Hematopoietic multipotent progenitor cell (in vitro differentiated cells): ENCODE measurements around the gene GOLGA8K. TPM values are rescaled to one million over a fixed set of nuclear protein-coding genes. Genes with fewer than 3 reads are reported as not detected.
"Not testable (repeated sequence)": the region's sequence is repeated elsewhere in the genome, so short reads cannot be mapped to it uniquely, and the experiment has no call there.

Experiments used
- DNase-seq, 3 donors: peaks; one replicate each; pipeline ENCODE4 v3.0.0-alpha.2; 2011 to 2015; ENCODE audit warnings: low read depth in 2 of 3, low spot score in 2 of 3
- total RNA-seq: library from RNA; depleted of rRNA; stranded (reverse); fragments of >200 nt; gene quantifications from one replicate; pipeline ENCODE4 v1.2.3, GENCODE V29; 2012

The GOLGA8K gene, protein sequence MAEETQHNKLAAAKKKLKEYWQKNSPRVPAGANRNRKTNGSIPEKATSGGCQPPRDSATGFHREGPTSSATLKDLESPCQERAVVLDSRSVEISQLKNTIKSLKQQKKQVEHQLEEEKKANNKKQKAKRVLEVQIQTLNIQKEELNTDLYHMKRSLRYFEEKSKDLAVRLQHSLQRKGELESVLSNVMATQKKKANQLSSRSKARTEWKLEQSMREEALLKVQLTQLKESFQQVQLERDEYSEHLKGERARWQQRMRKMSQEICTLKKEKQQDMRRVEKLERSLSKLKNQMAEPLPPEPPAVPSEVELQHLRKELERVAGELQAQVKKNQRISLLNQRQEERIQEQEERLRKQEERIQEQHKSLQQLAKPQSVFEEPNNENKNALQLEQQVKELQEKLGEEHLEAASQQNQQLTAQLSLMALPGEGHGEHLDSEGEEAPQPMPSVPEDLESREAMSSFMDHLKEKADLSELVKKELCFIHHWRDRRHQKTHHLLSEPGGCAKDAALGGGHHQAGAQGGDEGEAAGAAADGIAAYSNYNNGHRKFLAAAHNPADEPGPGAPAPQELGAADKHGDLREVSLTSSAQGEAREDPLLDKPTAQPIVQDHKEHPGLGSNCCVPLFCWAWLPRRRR
- 1.9 TPM for total RNA-seq

DNA sequence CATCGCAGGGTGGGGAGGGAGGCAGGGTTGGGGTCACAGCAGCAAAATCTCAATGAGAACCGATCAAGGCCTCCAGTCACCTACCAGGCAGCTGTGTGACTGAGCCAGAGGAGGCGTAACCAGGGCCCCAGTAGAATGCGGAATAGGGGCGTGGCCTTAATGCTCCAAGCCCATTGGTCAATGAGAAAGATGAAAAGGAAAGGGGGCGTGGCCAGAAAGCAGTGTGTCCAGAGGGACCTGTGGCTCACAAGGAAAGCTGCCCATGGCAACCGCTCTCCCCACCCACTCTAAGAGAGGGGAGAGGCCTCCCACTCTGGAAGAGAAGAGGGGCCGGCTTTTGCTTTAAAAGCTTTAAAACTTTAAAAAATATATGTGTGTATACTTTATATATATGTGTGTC is at the start of gene GOLGA8K:
GOLGA8K (minus strand) TSS at position 101 of the 400 bp plus-strand sequence; CDS start at position 3, 98 bp downstream.
- DNase-seq, result not testable (repeated sequence)

DNA sequence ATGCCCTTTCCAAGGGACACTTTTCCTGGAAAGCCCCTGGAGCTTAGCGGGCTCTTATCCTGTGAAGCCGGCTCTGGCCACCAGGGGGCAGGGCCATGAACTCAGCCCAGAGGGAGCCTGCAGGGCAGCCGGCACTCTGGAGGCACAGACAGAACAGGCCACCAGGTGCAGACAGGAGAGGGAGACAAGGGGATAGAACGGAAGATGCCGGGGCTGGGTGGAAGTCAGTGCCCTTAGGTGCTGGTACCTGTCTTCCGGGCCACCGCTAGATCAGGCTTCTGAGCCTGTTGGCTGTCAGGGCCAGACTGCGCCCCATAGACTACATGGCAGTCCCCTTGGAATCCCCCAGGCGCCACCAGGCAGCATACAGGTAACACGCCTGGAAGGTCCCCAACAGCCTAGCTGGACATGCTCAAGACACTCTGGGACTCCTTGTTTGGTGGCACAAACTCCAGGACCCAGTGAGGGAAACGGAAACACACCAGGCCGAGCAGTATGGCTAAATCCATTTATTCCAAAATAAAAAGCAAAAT is 37.4 kb upstream of the GOLGA8K start:
- not testable (repeated sequence) for DNase-seq

DNA sequence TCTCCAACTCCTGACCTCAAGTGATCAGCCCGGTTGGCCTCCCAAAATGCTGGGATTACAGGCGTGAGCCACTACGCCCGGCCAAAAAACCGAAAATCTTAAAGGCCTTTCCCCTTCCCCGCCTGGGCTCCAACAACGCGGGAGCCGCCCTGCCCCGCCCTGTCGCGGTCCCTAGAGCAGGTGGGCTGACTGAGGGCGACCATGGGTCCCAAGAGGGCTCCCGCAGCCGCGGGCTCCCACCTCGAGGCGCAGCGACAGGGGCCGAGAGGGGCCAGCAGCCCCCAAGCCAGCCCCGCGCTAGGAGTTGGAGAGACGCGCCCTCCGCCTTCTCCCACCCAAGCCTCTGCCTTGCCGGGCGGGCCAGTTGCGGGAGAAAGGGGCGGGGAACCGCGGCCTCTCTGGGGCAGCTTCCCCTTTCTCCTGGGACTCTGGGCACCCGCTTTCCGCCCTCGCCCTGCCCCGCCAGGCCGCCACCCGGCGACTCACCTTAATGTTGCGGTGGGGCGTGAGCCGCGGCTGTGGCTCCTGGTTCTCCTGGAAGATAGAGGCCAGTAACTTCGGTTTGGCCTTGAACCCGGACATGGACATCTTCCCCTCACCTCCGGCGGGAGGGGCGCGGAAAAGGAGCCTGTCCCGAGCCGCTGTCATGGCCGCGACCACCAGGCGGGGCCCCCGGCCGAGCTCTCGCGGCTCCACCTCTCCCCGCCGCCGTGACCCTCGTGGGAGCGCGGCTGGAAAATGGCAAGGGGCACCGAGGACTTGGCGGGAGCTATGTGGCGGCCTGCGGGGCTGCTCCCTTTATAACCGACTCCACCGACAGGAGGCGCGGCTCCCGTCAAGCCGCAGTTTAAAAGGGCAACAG is 31.2 kb upstream of the GOLGA8K start:
- DNase-seq, result not testable (repeated sequence)

DNA sequence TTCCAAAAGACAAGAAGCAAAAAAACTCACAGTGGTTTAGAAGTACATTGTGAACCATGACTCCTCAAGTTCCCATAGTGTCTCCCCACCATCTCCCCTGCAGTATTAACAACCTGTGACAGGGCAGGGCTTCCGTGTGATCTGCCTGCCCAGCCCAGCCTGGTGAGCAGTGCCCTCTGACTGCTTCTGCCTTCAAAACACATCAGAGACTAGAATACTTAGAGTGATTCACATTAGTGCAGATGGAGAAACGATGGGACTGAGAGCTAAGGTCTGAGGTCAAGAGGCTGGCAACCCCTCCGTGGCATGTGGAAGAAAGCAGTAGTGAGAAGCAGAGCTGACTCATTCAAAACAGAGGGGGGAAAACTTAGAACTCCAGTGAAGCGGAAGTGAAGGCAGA is 24.5 kb upstream of the GOLGA8K start:
- not testable (repeated sequence) for DNase-seq

DNA sequence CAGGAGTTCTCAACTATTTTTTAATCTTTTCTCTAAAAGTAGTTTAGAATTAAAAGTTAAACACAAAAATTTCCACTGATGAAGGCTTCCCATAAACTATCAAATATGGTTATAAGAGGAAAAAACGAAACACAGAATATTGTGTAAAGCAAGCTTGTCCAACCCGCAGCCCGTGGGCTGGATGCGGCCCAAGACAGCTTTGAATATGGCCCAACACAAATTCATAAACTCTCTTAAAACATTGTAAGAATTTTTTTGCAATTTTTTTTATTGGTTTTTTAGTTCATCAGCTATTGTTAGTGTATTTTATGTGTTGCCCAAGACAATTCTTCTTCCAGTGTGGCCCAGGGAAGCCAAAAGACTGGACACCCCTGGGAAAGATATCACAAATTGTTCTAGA is 23.4 kb upstream of the GOLGA8K start:
- not testable (repeated sequence) for DNase-seq

DNA sequence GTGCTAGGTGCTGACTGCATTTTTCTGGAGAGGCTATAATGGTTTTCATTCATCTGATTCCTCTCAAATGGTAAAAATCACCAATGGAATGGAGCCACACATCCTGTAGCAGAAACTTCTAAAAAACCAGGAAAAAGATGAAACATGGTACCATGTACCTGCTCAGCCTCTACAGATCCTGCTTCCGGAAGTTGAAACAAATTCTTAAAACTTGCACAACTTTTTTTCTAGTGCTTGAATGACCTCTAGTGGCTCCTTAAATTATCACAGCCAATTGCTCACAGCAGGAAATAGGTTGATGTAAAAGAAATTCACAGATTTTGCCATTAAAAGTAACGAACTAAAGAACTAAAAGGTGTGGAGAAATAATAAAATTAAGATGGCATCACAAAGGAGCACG is 4.8 kb upstream of the GOLGA8K start:
- DNase-seq, result not testable (repeated sequence)

DNA sequence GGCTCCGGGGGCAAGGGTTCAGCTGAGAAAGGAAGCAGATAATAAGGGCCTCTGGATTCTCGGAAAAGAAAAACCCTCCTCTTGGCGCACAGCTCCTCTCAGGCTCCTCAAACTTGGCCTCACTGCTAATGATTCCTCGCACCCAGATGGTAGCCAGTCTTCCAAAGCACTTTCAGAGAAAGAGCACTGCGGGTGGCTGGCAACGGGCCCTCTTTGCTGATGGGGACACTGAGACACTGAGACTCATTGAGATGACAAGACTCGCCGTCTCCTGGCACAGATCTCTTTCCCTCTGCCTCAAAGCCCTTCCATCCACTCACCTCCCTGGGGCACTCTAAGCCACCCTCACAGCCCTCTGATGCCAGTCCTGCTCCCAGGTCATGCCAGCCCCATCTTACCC is 6.6 kb downstream of the GOLGA8K start:
- DNase-seq, result not testable (repeated sequence)

DNA sequence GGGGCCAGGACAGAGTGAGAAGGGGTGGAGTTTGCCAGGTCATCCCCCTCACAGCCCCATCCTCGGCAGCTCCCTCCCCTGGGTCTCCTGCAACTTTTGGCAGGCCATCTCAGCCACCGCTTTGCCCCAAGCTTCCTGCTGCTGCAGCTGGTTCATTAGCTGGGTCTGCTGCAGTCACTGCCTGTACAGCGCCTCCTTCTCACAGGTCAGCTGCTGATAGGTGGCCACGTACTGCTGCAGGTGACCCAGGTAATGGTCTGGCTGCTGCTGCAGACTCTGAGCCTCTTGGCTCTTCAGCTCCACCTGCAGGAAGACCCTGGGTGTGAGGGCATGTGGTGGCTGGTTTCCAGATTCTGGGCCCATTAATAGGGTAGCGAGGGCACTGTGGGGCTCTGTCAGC is 8.3 kb downstream of the GOLGA8K start:
- DNase-seq, result not testable (repeated sequence)

DNA sequence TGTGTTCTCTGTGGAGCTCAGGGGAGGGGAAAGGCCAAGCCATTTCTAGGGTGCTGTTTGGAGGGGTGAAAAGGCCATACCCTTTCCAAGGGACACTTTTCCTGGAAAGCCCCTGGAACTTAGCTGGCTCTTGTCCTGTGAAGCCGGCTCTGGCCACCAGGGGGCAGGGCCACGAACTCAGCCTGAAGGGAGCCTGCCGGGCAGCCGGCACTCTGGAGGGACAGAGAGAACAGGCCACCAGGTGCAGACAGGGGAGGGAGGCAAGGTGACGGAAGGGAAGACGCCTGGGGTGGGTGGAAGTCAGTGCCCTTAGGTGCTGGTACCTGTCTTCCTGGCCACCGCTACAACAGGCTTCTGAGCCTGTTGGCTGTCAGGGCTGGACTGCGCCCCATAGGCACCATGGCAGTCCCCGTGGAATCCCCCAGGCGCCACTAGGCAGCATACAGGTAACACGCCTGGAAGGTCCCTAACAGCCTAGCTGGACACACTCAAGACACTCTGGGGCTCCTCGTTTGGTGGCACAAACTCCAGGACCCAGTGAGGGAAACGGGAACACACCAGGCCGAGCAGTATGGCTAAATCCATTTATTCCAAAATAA is 14.9 kb downstream of the GOLGA8K start:
- not testable (repeated sequence) for DNase-seq

DNA sequence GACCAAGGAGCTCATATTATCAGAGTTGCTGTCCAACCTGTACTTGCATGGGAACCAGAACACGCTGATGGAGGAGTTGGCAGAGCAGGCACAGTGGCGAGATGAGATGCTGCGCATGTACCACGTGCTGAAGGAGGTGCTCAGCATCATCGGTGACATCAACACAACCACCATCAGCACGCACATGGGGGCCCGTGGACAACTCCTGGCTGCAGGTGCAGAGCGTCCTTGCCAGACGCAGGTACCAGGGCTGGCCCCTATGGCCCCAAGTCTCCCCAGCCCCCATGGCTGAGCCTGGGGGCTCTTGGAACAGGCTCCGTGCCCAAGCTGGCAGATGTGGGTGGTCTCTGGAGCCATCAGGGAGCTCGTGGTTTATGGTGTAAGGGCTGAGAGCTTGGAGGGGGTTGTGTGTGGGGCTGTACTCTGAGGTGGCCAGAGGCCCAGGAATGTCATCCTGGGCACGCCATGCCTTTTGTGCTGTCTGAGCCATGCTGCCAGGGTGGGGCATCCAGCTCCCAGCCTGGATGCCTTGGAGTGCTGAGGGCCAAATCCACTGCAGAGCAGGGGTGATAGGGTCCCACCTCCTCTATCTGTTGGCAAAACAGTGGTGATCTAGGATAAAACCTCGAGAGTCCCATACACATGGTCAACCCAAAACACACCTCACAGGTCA is 17.1 kb downstream of the GOLGA8K start:
- not testable (repeated sequence) for DNase-seq

DNA sequence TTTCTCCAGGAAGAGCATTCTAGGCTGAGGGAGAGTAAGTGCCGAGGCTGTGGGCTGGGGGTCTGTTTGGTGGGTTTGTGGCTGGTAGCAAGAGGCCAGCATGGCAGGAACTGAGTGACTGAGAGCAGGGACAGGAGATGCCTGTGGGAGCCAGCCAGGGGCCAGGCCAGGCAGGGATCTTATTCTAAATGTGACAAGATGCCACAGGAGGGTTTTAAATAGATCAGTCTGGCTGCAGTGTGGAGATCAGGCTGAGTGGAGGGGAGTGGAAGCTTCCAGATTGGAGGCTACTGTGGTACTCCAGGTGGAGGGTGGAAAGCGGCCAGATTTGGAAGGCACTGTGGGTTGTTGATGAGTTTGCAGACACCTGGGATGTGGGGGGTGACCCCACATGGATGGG is 28.9 kb downstream of the GOLGA8K start:
- DNase-seq, result not testable (repeated sequence)

DNA sequence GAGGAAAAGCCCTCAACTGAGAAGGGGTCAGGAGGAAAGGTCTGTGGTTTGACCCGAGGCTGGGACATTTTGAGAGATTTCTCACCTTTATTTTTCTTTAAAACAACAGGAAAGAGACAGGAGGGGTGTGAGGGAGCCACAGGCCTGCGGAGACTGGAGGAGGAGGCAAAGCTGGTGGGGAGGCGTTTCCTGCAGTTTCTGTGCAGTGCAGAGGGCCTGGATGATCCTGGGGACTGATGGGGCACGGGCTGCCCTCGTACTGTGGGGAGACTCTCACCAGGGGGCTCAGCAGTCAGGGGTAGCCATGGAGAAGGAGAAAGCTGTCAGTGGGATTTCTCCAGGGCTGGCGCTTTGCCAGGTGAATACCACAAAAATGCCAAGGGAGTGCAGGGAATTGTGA is 29.4 kb downstream of the GOLGA8K start:
- DNase-seq, result not testable (repeated sequence)

DNA sequence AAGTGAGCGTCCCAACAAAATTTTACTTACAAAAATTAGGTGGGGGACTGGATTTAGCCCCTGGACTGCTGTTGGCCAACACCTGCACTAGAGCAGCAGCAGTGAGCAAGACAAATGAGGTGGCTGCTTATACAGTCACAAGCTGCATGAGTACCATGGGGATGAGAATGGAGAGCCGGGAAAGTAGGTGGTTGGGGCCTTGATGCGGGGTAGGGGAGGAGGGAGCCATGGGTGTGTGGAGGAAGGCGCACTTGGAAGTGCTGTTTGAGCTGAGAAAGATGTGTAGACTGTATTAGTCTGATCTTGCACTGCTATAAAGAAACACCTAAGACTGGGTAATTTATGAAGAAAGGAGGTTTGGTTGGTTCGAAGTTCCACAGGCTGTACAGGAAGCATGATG is 31.0 kb downstream of the GOLGA8K start:
- not testable (repeated sequence) for DNase-seq

DNA sequence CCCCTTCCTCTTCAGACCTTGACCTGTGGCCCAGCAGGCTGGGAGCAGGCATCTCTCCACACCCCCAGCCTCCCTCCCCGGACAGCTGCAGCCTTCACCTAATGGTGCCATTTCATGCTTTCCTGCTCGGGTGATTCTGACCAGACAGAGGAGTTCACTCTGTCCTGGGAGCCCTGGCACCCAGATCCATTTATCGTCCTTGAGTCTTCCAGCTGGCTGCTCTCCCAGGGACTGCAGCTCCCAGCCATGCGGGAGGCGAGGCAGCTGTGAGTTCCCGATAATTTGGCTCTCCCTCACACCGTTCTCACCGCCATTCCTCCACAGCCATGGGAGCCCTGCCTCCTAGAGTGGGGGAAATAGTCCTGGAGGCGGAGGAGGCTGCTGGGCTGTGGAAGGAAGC is 32.6 kb downstream of the GOLGA8K start:
- not testable (repeated sequence) for DNase-seq

DNA sequence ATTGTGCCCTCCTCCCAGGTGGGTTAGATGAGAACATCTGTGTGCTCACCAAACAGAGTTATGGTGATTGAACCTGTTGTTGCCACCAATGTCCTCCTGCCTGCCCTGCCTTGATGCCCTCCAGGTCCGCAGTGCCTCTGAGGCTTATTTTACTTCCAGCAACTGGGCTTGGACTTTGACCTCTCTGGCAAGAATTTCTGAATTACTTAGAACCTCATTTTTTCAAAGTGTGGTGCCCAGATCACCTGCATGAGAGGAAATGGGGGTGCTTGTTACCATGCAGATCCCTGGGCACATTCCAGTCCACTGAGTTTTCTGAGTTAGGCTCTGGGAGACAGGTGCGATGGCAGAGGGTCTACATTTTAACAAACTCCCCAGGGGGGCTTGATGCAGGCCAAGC is 33.0 kb downstream of the GOLGA8K start:
- DNase-seq, result not testable (repeated sequence)

DNA sequence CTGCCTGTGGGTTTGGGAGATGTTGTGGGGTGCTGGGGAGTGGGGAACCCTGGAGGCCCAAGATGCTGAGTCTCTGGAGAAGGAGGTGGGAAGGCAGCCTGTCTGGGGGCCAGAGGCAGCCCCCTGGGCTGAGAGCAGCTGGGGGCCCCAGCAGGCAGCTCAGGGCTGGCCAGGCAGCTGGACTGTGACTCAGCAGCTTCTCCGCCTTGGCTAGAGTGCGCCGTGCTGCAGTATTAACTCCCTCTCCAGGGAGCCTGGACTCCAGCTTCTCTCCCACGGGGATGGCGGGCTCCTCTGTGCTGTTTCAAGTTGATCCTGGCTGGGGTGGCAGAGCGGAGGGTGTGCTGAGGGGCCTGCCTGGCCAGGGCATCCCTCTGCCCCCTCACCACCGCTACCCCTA is 36.6 kb downstream of the GOLGA8K start:
- not testable (repeated sequence) for DNase-seq

DNA sequence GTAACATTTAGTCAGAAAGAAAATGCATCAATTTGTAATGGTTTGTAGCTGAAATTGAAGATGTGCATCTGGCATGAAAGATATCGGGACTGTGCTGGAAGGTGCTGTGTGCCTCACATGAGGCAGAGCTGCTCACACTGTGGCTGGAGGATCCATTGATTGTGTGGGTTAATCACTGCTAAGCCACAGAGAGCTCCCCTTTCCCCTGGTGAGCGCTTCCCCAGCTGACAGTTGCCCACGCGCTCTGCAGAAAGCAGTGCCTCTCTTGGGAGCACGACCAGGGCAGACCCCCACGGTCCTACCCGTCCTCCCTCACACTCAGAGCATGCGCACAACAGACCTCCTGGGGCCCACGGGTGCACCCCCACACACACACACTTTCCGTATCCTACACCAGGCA is 37.1 kb downstream of the GOLGA8K start:
- DNase-seq, result not testable (repeated sequence)

DNA sequence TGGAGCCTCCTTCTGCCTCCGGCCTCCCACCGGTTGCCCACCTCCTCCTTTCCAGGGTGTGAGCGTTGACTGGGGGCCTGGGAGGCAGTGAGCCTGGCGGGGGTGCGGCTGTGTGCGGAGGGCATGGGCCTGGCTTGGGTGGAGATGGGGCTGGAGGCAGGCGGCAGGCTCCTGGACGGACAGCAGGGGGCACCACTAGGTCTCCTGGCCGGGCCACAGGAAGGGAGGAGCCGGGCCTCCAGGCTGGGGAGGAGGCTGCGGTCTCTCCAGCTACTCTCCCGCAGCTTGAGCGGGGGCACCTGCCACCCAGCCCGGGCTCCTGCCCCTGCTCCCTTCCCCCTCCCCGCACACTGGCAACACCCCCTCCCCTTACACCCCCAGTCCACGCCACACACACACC is 38.1 kb downstream of the GOLGA8K start:
- DNase-seq, result not testable (repeated sequence)

DNA sequence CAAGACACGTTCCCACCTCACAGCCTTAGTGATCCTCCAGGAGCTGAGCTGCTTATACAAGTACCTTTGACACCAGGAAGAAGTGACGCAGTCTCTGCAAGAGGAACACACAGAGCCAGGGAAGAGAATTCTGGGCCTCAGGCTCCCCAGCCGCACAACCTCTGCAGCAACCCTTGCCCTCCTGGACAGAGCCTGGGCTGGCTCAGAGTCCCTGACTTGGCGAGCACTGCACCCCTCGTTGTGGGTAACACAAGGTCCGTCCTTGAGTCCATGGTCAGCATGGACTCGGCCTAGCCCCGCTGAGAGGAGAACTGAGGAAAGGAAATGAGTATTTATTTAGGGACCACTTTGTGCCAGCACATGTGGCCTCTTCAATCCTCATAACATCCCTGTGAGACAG is 39.6 kb downstream of the GOLGA8K start:
- not testable (repeated sequence) for DNase-seq

DNA sequence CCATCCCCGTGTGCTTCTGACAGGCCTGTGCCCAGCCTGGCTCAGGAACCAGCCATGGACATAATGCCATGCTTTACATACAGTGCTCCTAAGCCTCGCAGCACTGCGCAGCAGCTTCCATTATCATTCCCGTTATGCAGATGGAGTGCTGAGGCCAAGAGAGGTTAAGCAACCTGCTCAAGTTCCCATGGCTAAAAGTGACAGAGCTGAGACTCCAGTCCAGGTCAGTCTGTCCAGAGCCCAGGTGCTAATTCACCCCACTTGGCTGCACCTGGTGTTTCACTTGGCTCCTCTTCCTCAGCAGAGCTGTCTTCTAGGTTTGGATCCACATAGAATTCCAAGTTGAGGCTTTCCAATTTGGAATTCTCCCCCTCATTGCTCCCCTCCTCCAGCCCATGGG is 41.4 kb downstream of the GOLGA8K start:
- DNase-seq, result not testable (repeated sequence)
